ENCODE measurements around the gene ERCC6.

ERCC6 gene

DNA sequence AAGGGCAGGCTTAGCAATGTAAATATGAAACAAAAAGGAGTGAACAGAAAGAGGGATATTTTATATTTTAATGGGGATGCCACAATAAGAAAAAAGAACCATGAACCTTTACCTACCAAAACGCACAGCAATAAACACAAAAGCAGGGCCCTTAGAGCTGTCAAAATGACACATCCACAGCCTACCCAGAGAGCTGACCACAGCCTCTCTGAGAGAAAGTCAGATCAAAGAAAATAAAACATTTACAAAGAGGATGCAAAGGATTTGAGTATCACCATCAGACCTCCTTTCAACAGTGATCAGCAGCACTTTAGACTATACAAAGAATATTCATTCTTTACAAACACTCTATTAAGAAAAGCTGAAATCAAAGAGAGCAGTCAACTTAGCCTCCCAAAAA, 52.9 kb downstream of the ERCC6 start:
- DNase-seq (ENCODE audit: low spot score): no peak
- in situ Hi-C loops (cut with MboI; ENCODE audit: low pct_unique_long_range_greater_than_20kb, low sequenced_read_pairs, unreplicated experiment): no loop called here
- TF ChIP-seq, protein P1, sequence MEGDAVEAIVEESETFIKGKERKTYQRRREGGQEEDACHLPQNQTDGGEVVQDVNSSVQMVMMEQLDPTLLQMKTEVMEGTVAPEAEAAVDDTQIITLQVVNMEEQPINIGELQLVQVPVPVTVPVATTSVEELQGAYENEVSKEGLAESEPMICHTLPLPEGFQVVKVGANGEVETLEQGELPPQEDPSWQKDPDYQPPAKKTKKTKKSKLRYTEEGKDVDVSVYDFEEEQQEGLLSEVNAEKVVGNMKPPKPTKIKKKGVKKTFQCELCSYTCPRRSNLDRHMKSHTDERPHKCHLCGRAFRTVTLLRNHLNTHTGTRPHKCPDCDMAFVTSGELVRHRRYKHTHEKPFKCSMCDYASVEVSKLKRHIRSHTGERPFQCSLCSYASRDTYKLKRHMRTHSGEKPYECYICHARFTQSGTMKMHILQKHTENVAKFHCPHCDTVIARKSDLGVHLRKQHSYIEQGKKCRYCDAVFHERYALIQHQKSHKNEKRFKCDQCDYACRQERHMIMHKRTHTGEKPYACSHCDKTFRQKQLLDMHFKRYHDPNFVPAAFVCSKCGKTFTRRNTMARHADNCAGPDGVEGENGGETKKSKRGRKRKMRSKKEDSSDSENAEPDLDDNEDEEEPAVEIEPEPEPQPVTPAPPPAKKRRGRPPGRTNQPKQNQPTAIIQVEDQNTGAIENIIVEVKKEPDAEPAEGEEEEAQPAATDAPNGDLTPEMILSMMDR (IDR thresholded peaks at IDR 0.05; ENCODE audit: extremely low read depth, insufficient read depth, missing control alignments): no peak

DNA sequence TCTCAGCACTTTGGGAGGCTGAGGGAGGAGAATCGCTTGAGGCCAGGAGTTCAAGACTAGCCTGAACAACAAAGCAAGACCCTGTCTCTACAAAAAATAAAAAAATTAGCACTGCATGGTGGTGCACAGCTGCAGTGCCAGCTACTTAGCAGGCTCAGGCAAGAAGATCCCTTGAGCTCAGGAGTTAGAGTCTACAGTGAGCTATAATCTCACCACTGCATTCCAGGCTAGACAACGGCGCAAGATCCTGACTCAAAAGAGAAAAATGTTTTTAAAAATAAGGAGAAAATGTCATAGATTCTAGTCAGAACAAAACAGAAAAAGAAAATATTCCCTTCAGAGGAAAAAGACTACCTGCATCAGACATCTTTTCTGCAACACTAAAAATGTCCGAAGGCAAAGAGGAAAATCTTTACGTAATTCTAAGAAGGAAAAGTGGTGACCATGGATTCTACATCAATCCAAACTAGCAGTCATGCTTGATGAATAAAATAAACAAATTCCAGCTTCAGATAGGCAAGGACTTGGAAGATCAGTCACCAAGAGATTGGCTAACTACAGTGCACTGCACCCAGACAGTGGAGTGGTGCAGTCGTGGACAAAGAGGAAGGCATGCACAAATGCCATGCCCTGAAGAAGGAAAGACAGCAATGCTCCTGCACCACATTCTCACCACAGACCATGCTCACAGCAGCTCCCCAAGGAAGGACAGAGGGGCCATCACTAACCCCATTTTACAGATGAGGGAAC, 54.3 kb downstream of the ERCC6 start:
- DNase-seq (ENCODE audit: low spot score): no peak
- in situ Hi-C loops (cut with MboI; ENCODE audit: low pct_unique_long_range_greater_than_20kb, low sequenced_read_pairs, unreplicated experiment): no loop called here
- TF ChIP-seq, protein P1 (IDR thresholded peaks at IDR 0.05; ENCODE audit: extremely low read depth, insufficient read depth, missing control alignments): no peak

DNA sequence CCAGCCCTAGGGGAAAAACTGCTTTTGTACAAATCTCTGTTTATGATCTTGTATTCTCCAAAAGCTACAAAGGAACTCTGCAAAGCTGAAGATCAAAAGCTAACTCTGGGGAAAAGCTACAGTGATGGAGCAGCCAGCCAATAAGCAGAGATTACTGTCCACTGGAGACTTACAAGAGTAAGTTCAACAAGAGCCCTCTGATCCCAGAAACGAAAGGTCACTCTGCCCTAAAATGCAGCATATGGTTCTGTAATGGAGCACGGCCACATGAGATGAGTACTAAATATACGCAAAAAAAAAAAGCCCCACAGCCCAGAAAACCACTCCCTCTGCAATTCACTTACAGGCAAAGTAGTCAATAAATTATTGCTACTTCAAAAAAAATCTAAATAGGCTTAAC, 60.1 kb downstream of the ERCC6 start:
- TF ChIP-seq, protein P1 (IDR thresholded peaks at IDR 0.05; ENCODE audit: extremely low read depth, insufficient read depth, missing control alignments): no peak
- in situ Hi-C loops (cut with MboI; ENCODE audit: low pct_unique_long_range_greater_than_20kb, low sequenced_read_pairs, unreplicated experiment): no loop called here

DNA sequence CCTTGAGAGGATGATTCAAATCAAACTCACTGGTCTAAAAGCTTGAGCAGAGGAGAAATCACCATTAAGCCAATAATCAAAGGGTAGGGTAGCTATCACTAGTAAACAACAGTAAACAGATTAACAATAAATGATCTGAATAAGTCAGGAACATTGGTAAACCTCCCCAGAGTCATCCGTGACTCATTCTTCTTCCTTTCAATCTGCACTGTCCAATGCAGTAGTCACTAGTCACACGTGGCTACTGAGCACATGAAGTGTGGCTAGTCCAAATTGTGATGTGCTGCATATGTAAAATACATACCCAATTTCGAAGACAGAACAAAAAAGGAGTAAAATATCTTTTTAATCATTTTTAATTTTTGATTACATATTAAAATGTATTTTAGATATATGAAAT, 64.0 kb downstream of the ERCC6 start:
- in situ Hi-C loops (cut with MboI; ENCODE audit: low pct_unique_long_range_greater_than_20kb, low sequenced_read_pairs, unreplicated experiment): no loop called here
- TF ChIP-seq, protein P1 (IDR thresholded peaks at IDR 0.05; ENCODE audit: extremely low read depth, insufficient read depth, missing control alignments): no peak
- DNase-seq (ENCODE audit: low spot score): no peak

More for the DNA sequence above, 60.1 kb downstream of the ERCC6 start:
- DNase-seq (ENCODE audit: low spot score): no peak

DNA sequence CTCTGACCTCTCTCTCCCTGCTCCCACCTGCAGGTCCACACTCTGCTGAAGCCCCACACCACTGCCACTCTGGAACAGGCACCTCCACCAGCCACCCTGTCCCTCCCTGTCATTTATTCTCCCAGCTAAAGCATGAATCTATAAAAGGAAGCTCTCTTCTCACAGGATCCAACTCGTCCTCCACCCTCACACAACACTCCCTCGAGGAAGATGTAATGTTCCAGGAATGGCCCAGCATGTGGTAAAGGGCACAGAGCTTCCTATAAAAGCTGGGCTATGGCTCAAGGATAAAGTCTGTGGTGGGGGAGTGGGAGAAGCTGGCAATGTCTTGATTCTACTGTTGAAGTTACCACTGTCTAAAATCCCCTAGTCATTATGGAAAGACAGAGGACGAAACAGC, 67.4 kb downstream of the ERCC6 start:
- no peak for DNase-seq (ENCODE audit: low spot score)
- in situ Hi-C loops (cut with MboI; ENCODE audit: low pct_unique_long_range_greater_than_20kb, low sequenced_read_pairs, unreplicated experiment): no loop called here
- TF ChIP-seq, protein P1 (IDR thresholded peaks at IDR 0.05; ENCODE audit: extremely low read depth, insufficient read depth, missing control alignments): no peak

DNA sequence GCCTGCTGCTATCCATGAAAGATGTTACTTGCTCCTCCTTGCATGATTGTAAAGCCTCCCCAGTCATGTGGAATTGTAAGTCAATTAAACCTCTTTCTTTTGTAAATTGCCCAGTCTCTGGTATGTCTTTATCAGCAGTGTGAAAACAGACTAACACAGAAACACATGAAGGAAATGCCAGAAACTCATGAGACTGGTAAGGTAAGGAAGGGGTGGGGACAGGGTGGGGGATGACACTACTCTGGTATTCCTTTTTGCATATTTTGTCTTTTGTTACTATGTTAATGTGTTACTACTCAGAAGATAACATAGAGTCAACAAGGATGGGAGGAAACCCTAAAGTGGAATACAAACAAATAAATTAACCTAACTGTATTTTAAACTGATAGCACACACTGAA, 73.2 kb downstream of the ERCC6 start:
- TF ChIP-seq, protein P1 (IDR thresholded peaks at IDR 0.05; ENCODE audit: extremely low read depth, insufficient read depth, missing control alignments): no peak
- in situ Hi-C loops (cut with MboI; ENCODE audit: low pct_unique_long_range_greater_than_20kb, low sequenced_read_pairs, unreplicated experiment): no loop called here

More for the DNA sequence above, 73.2 kb downstream of the ERCC6 start:
- DNase-seq (ENCODE audit: low spot score): no peak
